PC-9 (cell line): ENCODE data around the gene PCSK7. TPM values are rescaled to one million over a fixed set of nuclear protein-coding genes. Genes with fewer than 3 reads are reported as not detected.

Experiments used
- BruUV-seq: library from RNA; stranded (reverse); fragments of 400-500 nt; replicated peaks from 2 replicates; lab custom pipeline; 2021; lab: Mats Ljungman, UMichigan
- CTCF ChIA-PET: fragments of 300-600 bp; sonication (Branson Sonifier 250); formaldehyde crosslinking; loops from one replicate; lab custom pipeline; 2022; ENCODE audit warnings: antibody characterized with exemption; lab: Charles Lee
- POLR2A ChIA-PET: fragments of 300-600 bp; sonication (Branson Sonifier 250); formaldehyde crosslinking; loops from one replicate; lab custom pipeline; 2022; ENCODE audit warnings: antibody characterized with exemption; ENCODE audit not compliant: unreplicated experiment; lab: Charles Lee
- DNase-seq, 2 experiments: peaks; one replicate each; pipeline versions ENCODE4 v3.0.0 to v3.0.0-alpha.2; 2015 to 2022; ENCODE audit warnings: mixed read lengths in 1 of 2
- H2AFZ ChIP-seq: fragments of 200-600 bp; sonication (generic); 2 replicates; pipeline ENCODE4 v1.8.1; 2017; ENCODE audit warnings: antibody characterized with exemption
- H3F3A ChIP-seq: fragments of 200-600 bp; sonication (generic); 2 replicates; pipeline ENCODE4 v1.8.1; 2017; ENCODE audit warnings: antibody characterized with exemption, mild to moderate bottlenecking, low read depth; ENCODE audit not compliant: insufficient read depth
- H3K27ac ChIP-seq: fragments of 200-600 bp; sonication (generic); 2 replicates; pipeline ENCODE4 v1.6.1; 2016; ENCODE audit warnings: mixed run types
- H3K27me3 ChIP-seq: fragments of 200-600 bp; sonication (generic); 2 replicates; pipeline ENCODE4 v1.6.1; 2016; ENCODE audit warnings: low read depth, mixed run types; ENCODE audit not compliant: insufficient read depth
- H3K36me3 ChIP-seq: fragments of 200-600 bp; sonication (generic); 2 replicates; pipeline ENCODE4 v1.6.1; 2016; ENCODE audit warnings: low read depth, mixed run types
- H3K4me1 ChIP-seq: fragments of 200-600 bp; sonication (generic); replicated peaks from 2 replicates; pipeline ENCODE4 v1.6.1; 2016; ENCODE audit warnings: mixed run types; ENCODE audit not compliant: insufficient read depth
- H3K4me2 ChIP-seq: fragments of 200-600 bp; sonication (generic); 2 replicates; pipeline ENCODE4 v1.6.1; 2017; ENCODE audit warnings: mixed run types
- H3K4me3 ChIP-seq: fragments of 200-600 bp; sonication (generic); 2 replicates; pipeline ENCODE4 v1.6.1; 2016; ENCODE audit warnings: mixed run types
- H3K79me2 ChIP-seq: fragments of 200-600 bp; sonication (generic); 2 replicates; pipeline ENCODE4 v1.6.1; 2017; ENCODE audit warnings: low read depth, mixed run types
- H3K9me2 ChIP-seq: fragments of 200-600 bp; sonication (generic); 2 replicates; pipeline ENCODE4 v1.8.1; 2017; ENCODE audit warnings: mild to moderate bottlenecking; ENCODE audit not compliant: insufficient read depth
- H3K9me3 ChIP-seq: fragments of 200-600 bp; sonication (generic); 2 replicates; pipeline ENCODE4 v1.8.1; 2016; ENCODE audit warnings: low read depth; ENCODE audit not compliant: insufficient read depth
- H4K20me1 ChIP-seq: fragments of 200-600 bp; sonication (generic); 2 replicates; pipeline ENCODE4 v1.8.1; 2017; ENCODE audit not compliant: insufficient read depth
- EZH2 ChIP-seq: fragments of 200-600 bp; sonication (generic); IDR thresholded peaks from 2 replicates; pipeline ENCODE4 v1.8.0; 2017; ENCODE audit warnings: antibody characterized with exemption, low read depth
- intact Hi-C: fragments of 100-400 bp; cut with micrococcal nuclease; formaldehyde crosslinking; loops from one replicate; pipeline ENCODE4 v1.10.0; 2022; ENCODE audit not compliant: unreplicated experiment
- total RNA-seq: library from RNA; stranded (reverse); gene quantifications from 2 replicates; pipeline ENCODE4 v1.2.3, GENCODE V29; 2021
- TF ChIP-seq, protein P1 (sequence below): fragments of 200-600 bp; sonication (generic); conservative IDR thresholded peaks from 2 replicates; pipeline ENCODE4 v1.6.1; 2017; ENCODE audit warnings: mixed run types, antibody characterized with exemption, mild to moderate bottlenecking, moderate library complexity

The PCSK7 gene
- total RNA-seq, 1 experiment from 2014 or later: 41.6 TPM

GRCh38 chr11:117219995-117220394 lies 11.9 kb downstream of the PCSK7 start:
- no peak for DNase-seq
- ChIA-PET CTCF (interaction anchor here (0.6 kb wide), 2 partner anchors 127 to 630 kb away, joined by 3 to 8 read pairs; no protein-coding TSS in a partner anchor), POLR2A (no interaction called here)
- Histone ChIP-seq H3K9me2 (no peaks in the 10 kb centered on the region), H3K79me2 (no peaks in the 10 kb centered on the region), H3K4me1 (peaks cover 14% of the 10 kb centered on the region), H3K27me3 (no peaks in the 10 kb centered on the region), H3F3A (peaks cover 10% of the 10 kb centered on the region; the same call in 1 of the 2 replicates), H3K4me3 (no peak overlapping the region), H3K36me3 (peaks cover 19% of the 10 kb centered on the region), H3K27ac (no peak overlapping the region), H4K20me1 (peaks cover 3% of the 10 kb centered on the region; the same call in 1 of the 2 replicates), H3K4me2 (no peak overlapping the region), H3K9me3 (no peaks in the 10 kb centered on the region), H2AFZ (no peak overlapping the region)
- no TSS peak for BruUV-seq
- intact Hi-C loops: loop anchor here (2.0 kb wide), 1 partner anchor 41 kb away; the partner anchor contains the start of gene SIDT2
- TF ChIP-seq, protein P1, sequence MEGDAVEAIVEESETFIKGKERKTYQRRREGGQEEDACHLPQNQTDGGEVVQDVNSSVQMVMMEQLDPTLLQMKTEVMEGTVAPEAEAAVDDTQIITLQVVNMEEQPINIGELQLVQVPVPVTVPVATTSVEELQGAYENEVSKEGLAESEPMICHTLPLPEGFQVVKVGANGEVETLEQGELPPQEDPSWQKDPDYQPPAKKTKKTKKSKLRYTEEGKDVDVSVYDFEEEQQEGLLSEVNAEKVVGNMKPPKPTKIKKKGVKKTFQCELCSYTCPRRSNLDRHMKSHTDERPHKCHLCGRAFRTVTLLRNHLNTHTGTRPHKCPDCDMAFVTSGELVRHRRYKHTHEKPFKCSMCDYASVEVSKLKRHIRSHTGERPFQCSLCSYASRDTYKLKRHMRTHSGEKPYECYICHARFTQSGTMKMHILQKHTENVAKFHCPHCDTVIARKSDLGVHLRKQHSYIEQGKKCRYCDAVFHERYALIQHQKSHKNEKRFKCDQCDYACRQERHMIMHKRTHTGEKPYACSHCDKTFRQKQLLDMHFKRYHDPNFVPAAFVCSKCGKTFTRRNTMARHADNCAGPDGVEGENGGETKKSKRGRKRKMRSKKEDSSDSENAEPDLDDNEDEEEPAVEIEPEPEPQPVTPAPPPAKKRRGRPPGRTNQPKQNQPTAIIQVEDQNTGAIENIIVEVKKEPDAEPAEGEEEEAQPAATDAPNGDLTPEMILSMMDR: no peak
- TF ChIP-seq EZH2: no peak

DNA sequence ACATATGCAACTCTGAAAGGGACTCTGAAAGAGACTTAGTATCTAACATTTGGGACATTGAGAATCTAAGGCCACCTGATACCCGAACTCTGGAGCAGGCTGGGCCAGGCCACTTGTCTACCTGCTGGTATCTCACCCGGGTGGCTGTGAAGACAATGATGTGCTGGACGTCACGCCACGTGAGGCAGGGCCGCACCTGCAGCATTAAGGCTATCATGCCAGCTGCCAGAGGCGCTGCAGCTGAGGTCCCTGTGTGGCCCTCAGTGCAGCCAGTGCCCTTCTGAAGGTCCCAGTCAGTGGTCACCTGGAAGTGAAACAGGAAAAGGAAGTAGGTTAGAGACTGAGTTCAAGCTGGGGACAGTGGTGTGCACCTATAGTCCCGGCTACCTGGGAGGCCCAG lies 12.4 kb downstream of the PCSK7 start:
- Histone ChIP-seq H3K27me3 (no peaks in the 10 kb centered on the region), H3K79me2 (no peaks in the 10 kb centered on the region), H3K36me3 (peaks cover 19% of the 10 kb centered on the region), H4K20me1 (peaks cover 3% of the 10 kb centered on the region; the same call in 1 of the 2 replicates), H2AFZ (no peak overlapping the region), H3K4me1 (peaks cover 14% of the 10 kb centered on the region), H3K4me3 (no peak overlapping the region), H3K27ac (no peak overlapping the region), H3F3A (peaks cover 10% of the 10 kb centered on the region; the same call in 1 of the 2 replicates), H3K4me2 (no peak overlapping the region), H3K9me2 (no peaks in the 10 kb centered on the region), H3K9me3 (no peaks in the 10 kb centered on the region)
- no TSS peak for BruUV-seq
- DNase-seq: no peak
- POLR2A ChIA-PET: no interaction called here
- no peak for TF ChIP-seq EZH2
- TF ChIP-seq, protein P1: no peak
- intact Hi-C loops: no loop called here
- CTCF ChIA-PET: no interaction called here

GRCh38 chr11:117219001-117219400 lies 12.9 kb downstream of the PCSK7 start:
- H2AFZ ChIP-seq: no peak overlapping the region
- no peaks in the 10 kb centered on the region for H3K9me3 ChIP-seq
- ChIA-PET POLR2A (no interaction called here), CTCF (no interaction called here)
- H3K4me3 ChIP-seq: no peak overlapping the region
- TF ChIP-seq, protein P1: no peak
- no peak for TF ChIP-seq EZH2
- intact Hi-C loops: no loop called here
- H3K27ac ChIP-seq: no peak overlapping the region
- peaks cover 14% of the 10 kb centered on the region for H3K4me1 ChIP-seq
- H3K27me3 ChIP-seq: no peaks in the 10 kb centered on the region
- H3K36me3 ChIP-seq: peaks cover 19% of the 10 kb centered on the region
- peaks cover 3% of the 10 kb centered on the region; the same call in 1 of the 2 replicates for H4K20me1 ChIP-seq
- BruUV-seq: no TSS peak
- DNase-seq: no peak
- H3K4me2 ChIP-seq: no peak overlapping the region
- H3K9me2 ChIP-seq: no peaks in the 10 kb centered on the region
- peaks cover 10% of the 10 kb centered on the region; the same call in 1 of the 2 replicates for H3F3A ChIP-seq
- H3K79me2 ChIP-seq: no peaks in the 10 kb centered on the region
